GM18507 (cell line): ENCODE results near the gene PSMD8.
"Not testable (repeated sequence)": the region's sequence is repeated elsewhere in the genome, so short reads cannot be mapped to it uniquely, and the experiment has no call there.

Experiments
- DNase-seq: peaks from one replicate; pipeline ENCODE4 v3.0.0; 2011; ENCODE audit warnings: low read depth; ENCODE audit not compliant: insufficient read length; ENCODE audit errors: extremely low spot score
- FAIRE-seq: peaks from 2 replicates; lab custom pipeline; 2011; peaks lifted over from hg19 to GRCh38; lab: Jason Lieb, UNC

Gene PSMD8

DNA sequence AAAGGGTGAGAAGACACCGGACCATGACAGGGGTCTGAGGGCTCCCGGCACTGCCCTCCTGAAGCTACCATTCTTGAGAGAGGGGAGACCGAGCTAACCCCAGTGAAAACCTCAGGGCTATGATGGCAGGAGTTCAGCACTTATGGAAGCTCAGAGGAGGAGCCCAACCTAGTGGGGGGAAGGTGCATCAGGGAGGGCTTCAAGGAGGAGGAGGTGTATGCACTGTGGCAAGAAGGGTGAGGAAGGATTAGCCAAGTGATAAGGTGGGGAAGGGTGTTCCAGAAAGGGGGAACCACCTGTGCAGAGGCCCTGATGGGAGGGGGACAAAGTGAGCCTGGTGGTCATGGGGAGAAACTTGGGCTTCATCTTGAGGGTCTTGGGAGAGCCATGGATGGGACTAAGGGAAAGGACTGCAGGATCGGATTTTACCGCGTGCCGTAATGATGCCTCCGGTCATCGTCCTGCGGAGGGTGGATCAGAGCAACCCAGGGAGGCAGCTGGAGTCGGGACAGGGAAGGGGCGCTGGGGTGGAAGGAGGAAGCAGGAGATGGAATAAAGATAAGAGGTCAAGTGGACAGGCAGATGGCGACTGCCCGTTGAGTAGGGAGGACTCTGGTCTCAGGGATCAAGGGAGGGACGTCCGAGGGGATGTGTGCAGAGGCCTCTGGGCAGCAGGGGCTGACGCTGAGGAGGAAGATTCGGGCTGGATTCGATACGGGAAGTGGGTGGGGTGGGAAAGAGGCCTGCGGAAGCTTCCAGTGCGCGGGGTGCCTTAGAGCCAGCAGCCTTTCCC, 13.3 kb upstream of the PSMD8 start:
- FAIRE-seq (no peak), DNase-seq (no peak)

DNA sequence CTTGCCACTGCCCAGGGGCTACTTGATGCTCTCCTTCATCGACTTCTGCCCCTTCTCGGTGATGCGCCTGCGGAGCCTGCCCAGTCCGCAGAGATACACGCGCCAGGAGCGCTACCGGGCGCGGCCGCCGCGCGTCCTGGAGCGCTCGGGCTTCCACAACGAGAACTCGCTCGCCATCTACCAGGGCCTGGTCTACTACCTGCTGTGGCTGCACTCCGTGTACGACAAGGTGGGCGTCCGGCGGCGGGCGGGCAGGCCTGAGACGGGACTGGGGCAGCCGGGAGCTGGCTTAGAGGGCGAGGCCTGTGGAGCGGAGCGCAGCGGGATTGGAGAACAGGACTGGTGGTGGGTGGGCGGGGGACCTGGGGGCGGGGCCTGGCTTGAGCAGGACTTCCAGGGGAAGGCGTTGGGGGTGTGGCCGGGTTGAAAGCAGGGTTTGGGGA, 12.7 kb upstream of the PSMD8 start:
- DNase-seq (no peak), FAIRE-seq (no peak)

GRCh38 chr19:38362076-38362945, 12.1 kb upstream of the PSMD8 start:
- FAIRE-seq = peak; percentile 9
- no peak for DNase-seq

DNA sequence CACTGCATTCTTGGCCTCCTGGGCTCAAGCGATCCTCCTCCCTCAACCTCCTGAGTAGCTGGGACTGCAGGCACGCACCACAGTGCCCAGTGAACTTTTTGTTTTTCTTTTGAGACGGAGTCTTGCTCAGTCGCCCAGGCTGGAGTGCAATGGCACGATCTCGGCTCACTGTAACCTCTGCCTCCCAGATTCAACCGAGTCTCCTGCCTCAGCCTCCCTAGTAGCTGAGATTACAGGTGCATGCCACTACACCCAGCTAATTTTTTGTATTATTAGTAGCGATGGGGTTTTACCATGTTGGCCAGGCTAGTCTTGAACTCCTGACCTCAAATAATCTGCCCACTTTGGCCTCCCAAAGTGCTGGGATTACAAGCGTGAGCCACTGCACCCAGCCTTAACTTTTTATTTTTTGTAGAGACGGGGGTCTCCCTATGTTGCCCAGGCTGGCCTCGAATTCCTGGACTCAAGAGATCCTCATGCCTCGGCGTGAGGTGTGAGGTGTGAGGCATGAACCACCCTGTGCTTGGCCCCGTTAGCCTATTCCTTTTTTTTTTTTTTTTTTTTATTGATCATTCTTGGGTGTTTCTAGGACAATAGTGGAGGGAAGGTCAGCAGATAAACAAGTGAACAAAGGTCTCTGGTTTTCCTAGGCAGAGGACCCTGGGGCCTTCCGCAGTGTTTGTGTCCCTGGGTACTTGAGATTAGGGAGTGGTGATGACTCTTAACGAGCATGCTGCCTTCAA, 11.3 kb upstream of the PSMD8 start:
- DNase-seq, FAIRE-seq: not testable (repeated sequence)

DNA sequence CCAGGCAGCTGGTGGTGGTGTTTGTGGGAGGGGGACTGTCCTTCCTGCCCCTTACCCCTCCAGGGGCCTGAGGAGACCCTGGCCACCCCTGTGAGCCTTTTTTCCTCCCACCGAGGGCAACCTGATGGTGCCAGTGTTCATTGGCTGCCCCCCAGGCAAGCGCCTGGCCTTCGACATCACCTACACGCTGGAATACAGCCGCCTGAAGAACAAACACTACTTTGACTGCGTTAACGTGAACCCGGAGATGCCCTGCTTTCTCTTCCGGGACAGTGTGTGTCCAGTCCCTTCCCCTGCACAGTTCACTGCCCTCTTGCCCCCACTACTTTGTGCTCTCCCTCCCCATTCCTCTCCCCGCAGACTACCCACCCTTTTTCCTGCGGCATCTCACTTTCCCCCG, 7.3 kb upstream of the PSMD8 start:
- FAIRE-seq = no peak
- no peak for DNase-seq

DNA sequence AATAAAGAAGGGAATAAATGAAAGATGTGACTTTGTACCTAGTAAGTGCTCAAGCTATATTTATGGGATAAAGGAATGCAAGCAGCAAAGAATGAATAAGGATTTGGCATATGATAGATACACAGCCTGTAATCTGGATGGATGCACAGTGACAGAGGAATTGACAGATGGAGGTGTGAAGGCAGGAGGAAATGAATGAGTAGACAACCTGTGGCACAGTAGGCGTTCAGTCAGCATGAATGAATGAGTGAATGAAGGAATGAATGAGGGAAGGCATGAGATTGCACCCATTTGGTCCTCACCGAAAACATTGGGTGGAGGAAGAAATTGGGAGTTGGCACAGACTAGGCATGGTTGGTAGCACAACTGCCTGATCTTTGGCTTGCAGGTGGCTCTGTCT, 4.8 kb upstream of the PSMD8 start:
- DNase-seq = no peak
- FAIRE-seq = no peak

- FAIRE-seq (no peak), DNase-seq (no peak)
These were observed 4.1 kb upstream of the PSMD8 start for GRCh38 chr19:38370299-38370698.

GRCh38 chr19:38371081-38371480, 3.3 kb upstream of the PSMD8 start:
- DNase-seq = no peak
- FAIRE-seq = no peak

DNA sequence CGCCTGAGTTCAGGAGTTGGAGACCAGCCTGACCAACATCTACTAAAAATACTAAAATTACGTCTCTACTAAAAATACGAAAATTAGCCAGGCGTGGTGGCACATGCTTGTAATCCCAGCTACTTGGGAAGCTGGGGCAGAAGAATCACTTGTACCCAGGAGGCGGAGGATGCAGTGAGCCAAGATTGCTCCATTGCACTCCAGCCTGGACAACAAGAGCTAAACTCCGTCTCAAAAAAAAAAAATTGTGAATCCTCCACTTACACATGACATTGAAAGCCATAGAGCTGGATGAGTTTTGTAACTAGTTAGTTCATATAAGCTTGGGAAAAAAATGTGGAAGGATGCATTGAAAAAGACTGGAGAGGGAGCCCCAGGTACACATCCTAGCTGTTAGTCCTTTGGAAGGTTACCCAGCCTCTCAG, 452 bp upstream of the PSMD8 start:
- no peak for FAIRE-seq

GRCh38 chr19:38375098-38375493, 725 bp downstream of the PSMD8 start:
- no peak for FAIRE-seq
- no peak for DNase-seq

More for the DNA sequence above, 452 bp upstream of the PSMD8 start:
- DNase-seq = no peak

- DNase-seq (no peak), FAIRE-seq (no peak)
These were observed 1.4 kb downstream of the PSMD8 start for GRCh38 chr19:38375748-38376147.

DNA sequence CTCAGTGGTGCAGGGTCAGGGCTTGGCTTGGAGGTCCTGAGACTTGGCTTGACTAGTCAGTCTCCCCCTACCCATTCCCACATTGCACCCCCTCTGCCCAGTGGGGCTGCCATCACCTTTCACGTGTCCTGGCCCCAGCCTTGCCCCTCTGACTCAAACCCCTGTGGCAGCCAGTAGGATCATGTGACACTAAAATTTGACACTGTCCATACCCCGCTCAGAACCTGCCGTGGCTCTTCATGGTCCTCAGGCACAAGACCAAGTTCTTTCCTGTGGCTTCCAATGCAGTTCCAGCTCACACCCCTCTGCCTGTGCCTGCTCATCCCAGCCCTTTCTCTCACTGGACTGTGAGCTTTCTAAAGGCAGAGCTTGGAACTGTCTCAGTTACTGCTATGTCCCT, 2.2 kb downstream of the PSMD8 start:
- no peak for DNase-seq
- FAIRE-seq = no peak

DNA sequence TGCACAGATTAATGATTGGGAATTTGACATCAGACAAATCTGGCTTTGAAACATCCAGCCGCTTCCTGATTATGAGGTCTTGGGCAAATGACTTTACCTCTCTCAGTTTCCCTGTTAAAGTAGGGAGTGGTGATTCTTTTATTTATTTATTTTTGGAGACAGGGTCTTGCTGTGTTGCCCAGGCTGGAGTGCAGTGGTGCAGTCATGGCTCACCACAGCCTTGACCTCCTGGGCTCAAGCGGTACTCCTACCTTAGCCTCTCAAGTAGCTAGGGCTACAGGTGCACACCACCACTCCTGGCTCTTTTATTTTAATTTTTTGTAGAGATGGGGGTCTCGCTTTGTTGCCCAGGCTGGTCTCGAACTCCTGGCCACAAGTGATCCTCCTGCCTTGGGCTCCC, 2.7 kb downstream of the PSMD8 start:
- FAIRE-seq (no peak), DNase-seq (no peak)

GRCh38 chr19:38378866-38379265, 4.5 kb downstream of the PSMD8 start:
- DNase-seq (no peak), FAIRE-seq (no peak)

DNA sequence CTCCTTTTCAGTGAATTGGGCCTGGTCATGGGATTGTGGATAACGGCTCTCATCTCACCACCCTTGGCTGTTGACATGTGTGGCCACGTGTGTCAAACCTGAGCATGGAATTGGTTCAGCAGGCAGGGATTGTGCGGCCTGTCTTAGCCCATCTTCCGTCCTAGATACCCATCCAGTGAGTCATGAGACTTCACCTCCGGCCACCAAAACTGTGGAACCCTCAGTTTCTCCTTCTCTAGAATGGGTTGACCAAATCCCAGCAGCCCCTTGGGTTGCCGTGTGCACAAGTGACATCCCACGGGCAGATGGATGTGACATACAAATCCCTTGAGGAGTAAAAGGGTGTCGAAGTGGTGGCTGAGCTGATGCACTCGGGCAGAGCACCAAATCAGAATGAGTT, 6.8 kb downstream of the PSMD8 start:
- DNase-seq (no peak), FAIRE-seq (no peak)

DNA sequence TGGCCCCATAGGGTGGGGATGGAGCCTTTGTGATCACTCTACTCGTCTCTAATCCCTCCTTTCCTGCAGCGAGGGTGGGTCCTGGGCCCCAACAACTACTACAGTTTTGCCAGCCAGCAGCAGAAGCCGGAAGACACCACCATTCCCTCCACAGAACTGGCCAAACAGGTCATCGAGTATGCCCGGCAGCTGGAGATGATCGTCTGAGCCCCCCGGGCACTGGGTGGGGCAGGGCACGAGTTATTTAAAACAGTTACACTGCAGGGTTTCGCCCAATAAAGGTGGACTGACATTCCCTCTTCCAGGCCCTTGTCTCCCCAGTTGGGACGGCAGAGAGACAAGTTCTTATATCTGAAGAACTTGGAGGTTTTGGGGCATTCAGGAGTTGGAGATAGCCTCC, 8.8 kb downstream of the PSMD8 start:
- no peak for FAIRE-seq

DNA sequence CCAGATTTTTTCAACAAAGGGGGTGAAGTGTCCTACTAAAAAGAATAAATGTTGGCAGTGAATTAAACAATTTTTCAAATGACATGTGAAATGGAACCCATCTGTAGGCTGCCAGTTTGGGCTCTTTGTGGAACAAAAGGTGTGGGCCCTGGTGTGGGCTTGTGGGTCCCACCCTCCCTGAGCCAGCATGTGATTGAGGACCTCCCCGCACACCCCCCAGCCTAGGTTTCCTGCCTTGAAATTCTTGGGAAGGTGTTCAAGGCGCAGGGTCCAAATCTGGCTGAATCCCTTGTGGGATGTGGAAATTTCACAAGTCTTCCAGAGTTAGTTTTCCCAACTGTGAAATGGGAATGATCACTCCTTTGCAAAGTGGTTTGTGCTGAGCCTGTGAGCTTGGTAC, 9.4 kb downstream of the PSMD8 start:
- no peak for FAIRE-seq
- no peak for DNase-seq

More for the DNA sequence above, 8.8 kb downstream of the PSMD8 start:
- DNase-seq = no peak

- no peak for FAIRE-seq
- no peak for DNase-seq
These were observed 10.0 kb downstream of the PSMD8 start for GRCh38 chr19:38384209-38385027.
